Limb (tissue), 2 donors: ENCODE results near the gene VIPR2.

Experiments used
- DNase-seq, 2 donors: peaks; one replicate each; pipeline ENCODE4 v3.0.0-alpha.2; 2016; ENCODE audit errors: extremely low spot score in 2 of 2

Gene VIPR2

GRCh38 chr7:159158125-159158887 is 13.6 kb upstream of the VIPR2 start:
- DNase-seq = no peak

- no peak for DNase-seq
Measured at GRCh38 chr7:159157714-159158113, 13.0 kb upstream of the VIPR2 start.

GRCh38 chr7:159156436-159157245 is 12.0 kb upstream of the VIPR2 start:
- no peak for DNase-seq

- DNase-seq = no peak
Measured at GRCh38 chr7:159155410-159155809, 10.7 kb upstream of the VIPR2 start.

- DNase-seq = no peak
Measured at GRCh38 chr7:159154243-159154642, 9.6 kb upstream of the VIPR2 start.

- no peak for DNase-seq
Measured at GRCh38 chr7:159153511-159153910, 8.8 kb upstream of the VIPR2 start.

GRCh38 chr7:159152816-159153215 is 8.1 kb upstream of the VIPR2 start:
- DNase-seq = no peak

GRCh38 chr7:159151231-159151630 is 6.6 kb upstream of the VIPR2 start:
- DNase-seq = no peak

GRCh38 chr7:159149488-159149887 is 4.8 kb upstream of the VIPR2 start:
- DNase-seq = no peak

- DNase-seq = no peak
Measured at GRCh38 chr7:159148430-159149395, 4.0 kb upstream of the VIPR2 start.

- no peak for DNase-seq
Measured at GRCh38 chr7:159147687-159148086, 3.0 kb upstream of the VIPR2 start.

- DNase-seq = no peak
Measured at GRCh38 chr7:159147246-159147645, 2.6 kb upstream of the VIPR2 start.

- DNase-seq = no peak
Measured at GRCh38 chr7:159146084-159146858, 1.6 kb upstream of the VIPR2 start.

GRCh38 chr7:159145490-159145855 is 806 bp upstream of the VIPR2 start:
- DNase-seq = no peak

GRCh38 chr7:159143780-159144757 is 598 bp downstream of the VIPR2 start:
- DNase-seq = peak in 1 of 2 donors; percentile 69

GRCh38 chr7:159142730-159143129 is 1.9 kb downstream of the VIPR2 start:
- DNase-seq = no peak

- DNase-seq = no peak
Measured at GRCh38 chr7:159142199-159142598, 2.5 kb downstream of the VIPR2 start.

GRCh38 chr7:159141660-159142059 is 3.0 kb downstream of the VIPR2 start:
- peak; percentile 14 to 27 for DNase-seq

- DNase-seq = peak in 1 of 2 donors; percentile 12
Measured at GRCh38 chr7:159141167-159141566, 3.5 kb downstream of the VIPR2 start.
